H9 (cell line): ENCODE data around the gene DNAJC12. TPM values are rescaled to one million over a fixed set of nuclear protein-coding genes. Genes with fewer than 3 reads are reported as not detected.

ENCODE experiments used
- DNase-seq: peaks from one replicate; pipeline ENCODE4 v3.0.0-alpha.2; 2017
- H2AFZ ChIP-seq: one replicate; pipeline ENCODE4 v1.6.1; 2013; ENCODE audit warnings: mild to moderate bottlenecking, low read length, control low read depth, moderate library complexity
- H2AK5ac ChIP-seq: 2 replicates; pipeline ENCODE4 v1.6.1; 2013; ENCODE audit warnings: low read length, control low read depth, mixed read lengths; ENCODE audit not compliant: insufficient read length
- H2BK120ac ChIP-seq: one replicate; pipeline ENCODE4 v1.6.1; 2013; ENCODE audit warnings: low read depth, mild to moderate bottlenecking, low read length, control low read depth, inconsistent platforms; ENCODE audit not compliant: poor library complexity, severe bottlenecking
- H2BK12ac ChIP-seq: 2 replicates; pipeline ENCODE4 v1.6.1; 2013; ENCODE audit warnings: low read length, control low read depth, mixed read lengths, low read depth; ENCODE audit not compliant: insufficient read length
- H2BK15ac ChIP-seq: 2 replicates; pipeline ENCODE4 v1.6.1; 2013; ENCODE audit warnings: low read depth, low read length, control low read depth
- H2BK20ac ChIP-seq: one replicate; pipeline ENCODE4 v1.6.1; 2013; ENCODE audit warnings: low read depth, mild to moderate bottlenecking, low read length, control low read depth, inconsistent platforms; ENCODE audit not compliant: poor library complexity, severe bottlenecking
- H2BK5ac ChIP-seq: 2 replicates; pipeline ENCODE4 v1.6.1; 2013; ENCODE audit warnings: low read length, control low read depth, mixed read lengths; ENCODE audit not compliant: insufficient read length
- H3K14ac ChIP-seq: 2 replicates; pipeline ENCODE4 v1.6.1; 2013; ENCODE audit warnings: low read length, control low read depth; ENCODE audit not compliant: insufficient read depth
- H3K18ac ChIP-seq: 2 replicates; pipeline ENCODE4 v1.6.1; 2013; ENCODE audit warnings: low read depth, mild to moderate bottlenecking, mixed read lengths, low read length, control low read depth; ENCODE audit not compliant: insufficient read length
- H3K23ac ChIP-seq: 2 replicates; pipeline ENCODE4 v1.6.1; 2013; ENCODE audit warnings: low read length, control low read depth, mixed read lengths, low read depth; ENCODE audit not compliant: insufficient read length
- H3K23me2 ChIP-seq: 2 replicates; pipeline ENCODE4 v1.6.1; 2013; ENCODE audit warnings: low read depth, mild to moderate bottlenecking, mixed read lengths, low read length, control low read depth; ENCODE audit not compliant: insufficient read length, poor library complexity, severe bottlenecking
- H3K27ac ChIP-seq: 2 replicates; pipeline ENCODE4 v1.5.1; 2013; ENCODE audit warnings: low read length, control low read depth, mixed read lengths, low read depth; ENCODE audit not compliant: insufficient read length
- H3K27me3 ChIP-seq: 2 replicates; pipeline ENCODE4 v1.6.1; 2013; ENCODE audit warnings: low read length, control low read depth, inconsistent platforms; ENCODE audit not compliant: insufficient read depth
- H3K4ac ChIP-seq: 2 replicates; pipeline ENCODE4 v1.6.1; 2013; ENCODE audit warnings: low read depth, mild to moderate bottlenecking, control low read depth, inconsistent platforms, low read length, moderate library complexity
- H3K4me1 ChIP-seq: 2 replicates; pipeline ENCODE4 v1.6.1; 2013; ENCODE audit warnings: low read length, control low read depth, inconsistent platforms; ENCODE audit not compliant: insufficient read depth
- H3K4me2 ChIP-seq: 2 replicates; pipeline ENCODE4 v1.6.1; 2013; ENCODE audit warnings: low read length, control low read depth, mixed read lengths; ENCODE audit not compliant: insufficient read length, insufficient read depth
- H3K56ac ChIP-seq: 2 replicates; pipeline ENCODE4 v1.6.1; 2013; ENCODE audit warnings: low read depth, mild to moderate bottlenecking, mixed read lengths, low read length, control low read depth; ENCODE audit not compliant: insufficient read length
- H3K79me1 ChIP-seq: 2 replicates; pipeline ENCODE4 v1.6.1; 2013; ENCODE audit warnings: low read depth, mild to moderate bottlenecking, moderate library complexity, low read length, control low read depth, inconsistent platforms; ENCODE audit not compliant: insufficient read depth, poor library complexity, severe bottlenecking
- H3K79me2 ChIP-seq: 2 replicates; pipeline ENCODE4 v1.6.1; 2013; ENCODE audit warnings: low read length, control low read depth, inconsistent platforms; ENCODE audit not compliant: insufficient read depth
- H3K9ac ChIP-seq: 2 replicates; pipeline ENCODE4 v1.6.1; 2013; ENCODE audit warnings: low read length, control low read depth, mixed read lengths; ENCODE audit not compliant: insufficient read length; ENCODE audit errors: extremely low read depth
- H3K9me3 ChIP-seq: one replicate; pipeline ENCODE4 v1.6.1; 2013; ENCODE audit warnings: low read depth, low read length, inconsistent platforms; ENCODE audit not compliant: control insufficient read depth
- H3T11ph ChIP-seq: one replicate; pipeline ENCODE4 v1.6.1; 2013; ENCODE audit warnings: mild to moderate bottlenecking, low read length, control low read depth, inconsistent platforms
- H4K20me1 ChIP-seq: one replicate; pipeline ENCODE4 v1.6.1; 2013; ENCODE audit not compliant: control insufficient read depth, insufficient read length, insufficient read depth
- H4K5ac ChIP-seq: 2 replicates; pipeline ENCODE4 v1.6.1; 2013; ENCODE audit warnings: low read depth, mild to moderate bottlenecking, mixed read lengths, low read length, control low read depth; ENCODE audit not compliant: insufficient read length
- H4K8ac ChIP-seq: replicated peaks from 2 replicates; pipeline ENCODE4 v1.6.1; 2013; ENCODE audit warnings: low read length, control low read depth, mixed read lengths, low read depth; ENCODE audit not compliant: insufficient read length
- H4K91ac ChIP-seq: 2 replicates; pipeline ENCODE4 v1.6.1; 2013; ENCODE audit warnings: low read depth, mild to moderate bottlenecking, moderate library complexity, mixed read lengths, low read length, control low read depth; ENCODE audit not compliant: insufficient read length
- H3K27ac Mint-ChIP-seq, 3 experiments: 2 replicates in 2 of 3; 3 replicates in 1 of 3; pipeline ENCODE4 v1.8.0; 2020 to 2021; ENCODE audit warnings: mixed read lengths in 3 of 3, mild to moderate bottlenecking in 1 of 3, moderate library complexity in 1 of 3
- H3K27me3 Mint-ChIP-seq: 2 replicates; pipeline ENCODE4 v1.8.0; 2021; ENCODE audit warnings: low read depth, mild to moderate bottlenecking, moderate library complexity, mixed read lengths
- H3K36me3 Mint-ChIP-seq, 3 experiments: 2 replicates in 2 of 3; 3 replicates in 1 of 3; pipeline ENCODE4 v1.8.0; 2020 to 2021; ENCODE audit warnings: low read depth in 3 of 3, mixed read lengths in 3 of 3; ENCODE audit not compliant: insufficient read depth in 1 of 3
- H3K4me1 Mint-ChIP-seq, 2 experiments: 2 replicates each; pipeline ENCODE4 v1.8.0; 2020; ENCODE audit warnings: mixed read lengths in 2 of 2
- H3K4me3 Mint-ChIP-seq, 2 experiments: 2 replicates in 1 of 2; 3 replicates in 1 of 2; pipeline ENCODE4 v1.8.0; 2020 to 2021; ENCODE audit warnings: mild to moderate bottlenecking in 2 of 2, mixed read lengths in 2 of 2, moderate library complexity in 1 of 2
- H3K9me3 Mint-ChIP-seq, 2 experiments: 2 replicates in 1 of 2; 3 replicates in 1 of 2; pipeline ENCODE4 v1.8.0; 2020; ENCODE audit warnings: mild to moderate bottlenecking in 2 of 2, mixed read lengths in 2 of 2, moderate library complexity in 1 of 2
- CTCF ChIP-seq: fragments of 200-600 bp; sonication (generic); conservative IDR thresholded peaks from 3 replicates; pipeline ENCODE4 v1.8.0; 2021; ENCODE audit warnings: antibody characterized with exemption, mild to moderate bottlenecking
- WGBS: extraction: QIAGEN DNeasy Blood & Tissue Kit; methylation state at CpG from one replicate; pipeline ENCODE4 v1.1.7; 2013; ENCODE audit warnings: missing lambda C conversion rate, low lambda C conversion rate, mixed read lengths; ENCODE audit not compliant: insufficient read length; ENCODE audit errors: extremely low coverage; 5-methylcytosine and 5-hydroxymethylcytosine counted together
- total RNA-seq: library from RNA; stranded (reverse); gene quantifications from 2 replicates; pipeline ENCODE4 v1.2.1, GENCODE V29; 2021

The DNAJC12 gene
- total RNA-seq, 1 experiment from 2014 or later, result 0.85 TPM

- Histone ChIP-seq H4K91ac (no peak overlapping the region), H3K79me1 (no peaks in the 10 kb centered on the region), H2BK12ac (no peak overlapping the region), H2BK20ac (no peak overlapping the region), H3K27ac (no peak overlapping the region), H2BK120ac (no peak overlapping the region), H2BK15ac (no peak overlapping the region), H3K27me3 (no peaks in the 10 kb centered on the region), H3K56ac (no peak overlapping the region), H3K79me2 (no peaks in the 10 kb centered on the region), H3K14ac (no peak overlapping the region), H3K9me3 (no peaks in the 10 kb centered on the region), H4K20me1 (no peaks in the 10 kb centered on the region), H3K4ac (no peak overlapping the region), H4K5ac (no peak overlapping the region), H3K18ac (no peak overlapping the region), H3K4me1 (no peaks in the 10 kb centered on the region), H2AFZ (no peak overlapping the region), H3K23ac (no peak overlapping the region), H4K8ac (no peak overlapping the region), H2BK5ac (no peak overlapping the region), H3K4me2 (no peak overlapping the region), H2AK5ac (no peak overlapping the region), H3K9ac (no peak overlapping the region), H3K23me2 (no peaks in the 10 kb centered on the region), H3T11ph (no peak overlapping the region)
- H3K4me3 Mint-ChIP-seq, result no peak overlapping the region
- no peak for TF ChIP-seq CTCF
- no peaks in the 10 kb centered on the region for H3K9me3 Mint-ChIP-seq
- peaks cover under 1% of the 10 kb centered on the region in 2 experiments; a peak in 1 of 4 replicates for H3K4me1 Mint-ChIP-seq
- WGBS, result no CpG with 5 or more reads among the region's 6 CpGs
- H3K27me3 Mint-ChIP-seq, result no peaks in the 10 kb centered on the region
- no peaks in the 10 kb centered on the region for H3K36me3 Mint-ChIP-seq
- no peak for DNase-seq
- H3K27ac Mint-ChIP-seq, result no peak overlapping the region; a peak in 1 of 7 replicates
Measured at GRCh38 chr10:67869996-67870395, 32.0 kb upstream of the DNAJC12 start.
